ENCODE data around the gene RAX2. TPM values are rescaled to one million over a fixed set of nuclear protein-coding genes. Genes with fewer than 3 reads are reported as not detected.

Gene RAX2
- total and polyA plus RNA-seq, 2 of the 8 experiments (the other 6 are each of a cell fraction or from before 2014, with no cell fraction given), result 0.08 TPM; not detected in 1

GRCh38 chr19:3783660-3784584 is 11.9 kb upstream of the RAX2 start (continued):
- TF ChIP-seq CHD7 (IDR thresholded peaks at IDR 0.05; ENCODE audit: insufficient replicate concordance, low read length) (no peak), SIX5 (IDR thresholded peaks at IDR 0.05; ENCODE audit: low read depth, low read length) (no peak), EP300 (IDR thresholded peaks at IDR 0.05; ENCODE audit: borderline replicate concordance in 1 of 2, low read depth in 2 of 2, low read length in 2 of 2) (no peak), BCL11A (IDR thresholded peaks at IDR 0.05; ENCODE audit: low read depth in 2 of 2, low read length in 2 of 2) (no peak), POLR2AphosphoS5 (IDR thresholded peaks at IDR 0.05; ENCODE audit: low read depth, low read length) (no peak), ZNF274 (IDR thresholded peaks at IDR 0.05; ENCODE audit: borderline replicate concordance, extremely low read depth, low read length) (no peak), NRF1 (IDR thresholded peaks at IDR 0.05; ENCODE audit: low read depth, low read length) (no peak), E2F6 (IDR thresholded peaks at IDR 0.05) (peak; percentile 87), CEBPB (IDR thresholded peaks at IDR 0.05; ENCODE audit: low read depth, low read length) (no peak)
